Effector memory CD8-positive, alpha-beta T cell (primary cell): ENCODE data around the gene E4F1.

Experiments used
- ATAC-seq: fragments of 150-1000 bp; cut with Tn5 transposase; replicated peaks from 2 replicates; pipeline ENCODE4 v1.10.0; 2021; ENCODE audit warnings: mild to moderate bottlenecking, moderate library complexity
- DNase-seq, 3 experiments: peaks; one replicate each; pipeline ENCODE4 v3.0.0; 2021
- H3K27ac Mint-ChIP-seq, 2 donors: one replicate each; pipeline ENCODE4 v1.8.0; 2022; ENCODE audit warnings: mild to moderate bottlenecking in 2 of 2, mixed read lengths in 2 of 2, moderate library complexity in 2 of 2
- H3K27me3 Mint-ChIP-seq, 2 donors: one replicate each; pipeline ENCODE4 v1.8.0; 2022; ENCODE audit warnings: mixed read lengths in 2 of 2
- H3K36me3 Mint-ChIP-seq: one replicate; pipeline ENCODE4 v1.8.0; 2022; ENCODE audit warnings: mild to moderate bottlenecking, moderate library complexity, mixed read lengths; ENCODE audit not compliant: insufficient read depth
- H3K4me1 Mint-ChIP-seq, 2 donors: one replicate each; pipeline ENCODE4 v1.8.0; 2022; ENCODE audit warnings: low read depth in 2 of 2, mixed read lengths in 2 of 2
- H3K4me3 Mint-ChIP-seq, 2 donors: one replicate each; pipeline ENCODE4 v1.8.0; 2022; ENCODE audit warnings: mild to moderate bottlenecking in 2 of 2, mixed read lengths in 2 of 2, moderate library complexity in 2 of 2
- H3K9me3 Mint-ChIP-seq, 2 donors: one replicate each; pipeline ENCODE4 v1.8.0; 2022; ENCODE audit warnings: mixed read lengths in 2 of 2
- total RNA-seq, 9 experiments: gene quantifications; one replicate each; lab custom pipeline; 2026; lab: John Stamatoyannopoulos, UW

Gene E4F1
- 56.2 to 84.6 (median 73.2) reads per million in 9 experiments for total RNA-seq

GRCh38 chr16:2223221-2223941 is at the start of gene E4F1:
E4F1 (plus strand) TSS chr16:2223591; CDS start chr16:2223614, 23 bp downstream.
- DNase-seq: peak; percentile 96 to 99 (median 98)
- Mint-ChIP-seq H3K27ac (peak within 1 kb of the TSS; percentile 60 to 85), H3K4me3 (peak within 1 kb of the TSS; percentile 78 to 86), H3K4me1 (peaks cover 10 to 17% of the 10 kb centered on the region in 2 donors), H3K9me3 (no peaks in the 10 kb centered on the region), H3K27me3 (no peaks in the 10 kb centered on the region), H3K36me3 (peaks cover 18% of the 10 kb centered on the region)
- peak; percentile 96 for ATAC-seq

DNA sequence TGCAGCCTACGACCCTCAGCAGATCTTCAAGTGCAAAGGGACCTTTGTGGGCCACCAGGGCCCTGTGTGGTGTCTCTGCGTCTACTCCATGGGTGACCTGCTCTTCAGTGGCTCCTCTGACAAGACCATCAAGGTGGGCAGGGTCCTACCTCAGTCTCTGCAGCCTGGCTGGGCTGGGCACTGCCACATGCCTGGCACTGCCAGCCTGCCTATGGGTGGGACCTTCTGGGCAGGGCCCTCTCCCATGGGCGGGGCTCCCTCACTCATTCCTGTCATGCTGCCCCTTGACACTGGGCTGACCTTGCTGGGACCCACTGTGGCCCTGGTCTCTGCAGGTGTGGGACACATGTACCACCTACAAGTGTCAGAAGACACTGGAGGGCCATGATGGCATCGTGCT is 49.5 kb upstream of the E4F1 start:
- peak overlapping the region in 1 of 2 donors; percentile 49 for H3K27ac Mint-ChIP-seq
- DNase-seq (no peak), ATAC-seq (no peak)
- peaks cover 10% of the 10 kb centered on the region for H3K36me3 Mint-ChIP-seq
- no peaks in the 10 kb centered on the region for H3K27me3 Mint-ChIP-seq
- no peak overlapping the region for H3K4me3 Mint-ChIP-seq
- H3K4me1 Mint-ChIP-seq: peaks cover 0 to 1% of the 10 kb centered on the region in 2 donors
- H3K9me3 Mint-ChIP-seq: no peaks in the 10 kb centered on the region

GRCh38 chr16:2174396-2175131 is 48.8 kb upstream of the E4F1 start:
- no peak overlapping the region for H3K27ac Mint-ChIP-seq
- H3K9me3 Mint-ChIP-seq: no peaks in the 10 kb centered on the region
- peaks cover 0 to 1% of the 10 kb centered on the region in 2 donors for H3K4me1 Mint-ChIP-seq
- ATAC-seq (no peak), DNase-seq (no peak)
- H3K4me3 Mint-ChIP-seq: no peak overlapping the region
- no peaks in the 10 kb centered on the region for H3K27me3 Mint-ChIP-seq
- peaks cover 10% of the 10 kb centered on the region for H3K36me3 Mint-ChIP-seq

DNA sequence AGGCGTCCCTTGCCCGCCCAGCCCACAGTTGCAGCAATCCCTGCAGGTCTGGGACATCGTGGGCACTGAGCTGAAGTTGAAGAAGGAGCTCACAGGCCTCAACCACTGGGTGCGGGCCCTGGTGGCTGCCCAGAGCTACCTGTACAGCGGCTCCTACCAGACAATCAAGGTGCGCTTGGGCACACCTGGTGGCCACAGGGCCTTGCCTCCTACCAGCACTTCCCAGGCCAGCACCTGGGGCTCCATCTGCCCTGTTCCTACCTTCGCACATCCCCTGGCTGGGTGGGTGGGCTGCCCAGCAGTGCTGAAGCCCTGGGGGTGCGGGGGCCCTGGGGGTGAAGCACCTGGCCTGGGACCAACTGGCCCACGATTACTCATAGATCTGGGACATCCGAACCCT is 47.9 kb upstream of the E4F1 start:
- no peak for DNase-seq
- H3K36me3 Mint-ChIP-seq: peaks cover 10% of the 10 kb centered on the region
- no peaks in the 10 kb centered on the region for H3K9me3 Mint-ChIP-seq
- no peak for ATAC-seq
- no peak overlapping the region for H3K4me3 Mint-ChIP-seq
- peaks cover 0 to 1% of the 10 kb centered on the region in 2 donors for H3K4me1 Mint-ChIP-seq
- H3K27me3 Mint-ChIP-seq: no peaks in the 10 kb centered on the region
- H3K27ac Mint-ChIP-seq: no peak overlapping the region

DNA sequence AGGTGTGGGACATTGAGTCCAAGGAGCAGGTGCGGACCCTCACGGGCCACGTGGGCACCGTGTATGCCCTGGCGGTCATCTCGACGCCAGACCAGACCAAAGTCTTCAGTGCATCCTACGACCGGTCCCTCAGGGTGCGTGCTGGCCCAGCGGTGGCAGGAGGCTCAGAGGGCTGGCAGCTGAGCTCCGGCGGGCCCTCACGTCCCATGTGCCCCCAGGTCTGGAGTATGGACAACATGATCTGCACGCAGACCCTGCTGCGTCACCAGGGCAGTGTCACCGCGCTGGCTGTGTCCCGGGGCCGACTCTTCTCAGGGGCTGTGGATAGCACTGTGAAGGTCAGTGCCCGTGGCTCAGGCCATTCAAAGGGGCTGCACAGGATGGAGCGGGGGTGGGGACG is 47.3 kb upstream of the E4F1 start:
- Mint-ChIP-seq H3K27me3 (no peaks in the 10 kb centered on the region), H3K27ac (no peak overlapping the region), H3K4me3 (no peak overlapping the region), H3K4me1 (peaks cover 0 to 1% of the 10 kb centered on the region in 2 donors), H3K9me3 (no peaks in the 10 kb centered on the region), H3K36me3 (peaks cover 10% of the 10 kb centered on the region)
- no peak for ATAC-seq
- DNase-seq: no peak

DNA sequence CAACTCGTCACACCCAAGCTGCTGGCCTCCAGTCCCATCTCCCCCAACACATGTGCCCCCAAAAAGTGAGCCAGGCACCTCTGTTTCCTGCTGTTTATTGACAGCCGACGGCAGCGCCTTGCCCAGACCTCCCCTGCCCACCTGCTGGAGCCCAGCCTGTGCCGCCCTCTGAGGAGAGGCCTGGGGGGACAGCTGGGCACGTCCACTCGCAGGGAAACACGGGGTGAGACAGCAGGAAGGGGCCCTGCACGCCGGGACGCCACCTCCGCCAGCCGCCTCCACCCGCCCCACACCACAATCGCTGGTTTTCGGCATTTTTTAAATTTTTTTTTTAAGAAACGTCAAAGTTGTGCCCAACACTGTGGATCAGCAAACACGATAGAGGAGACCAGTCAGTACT is 46.3 kb upstream of the E4F1 start:
- H3K4me1 Mint-ChIP-seq: peaks cover under 1 to 4% of the 10 kb centered on the region in 2 donors
- no peak overlapping the region for H3K4me3 Mint-ChIP-seq
- no peaks in the 10 kb centered on the region for H3K9me3 Mint-ChIP-seq
- no peak for DNase-seq
- H3K27ac Mint-ChIP-seq: no peak overlapping the region
- no peak for ATAC-seq
- peaks cover 10% of the 10 kb centered on the region for H3K36me3 Mint-ChIP-seq
- no peaks in the 10 kb centered on the region for H3K27me3 Mint-ChIP-seq

GRCh38 chr16:2177561-2177960 is 45.8 kb upstream of the E4F1 start:
- no peaks in the 10 kb centered on the region for H3K27me3 Mint-ChIP-seq
- H3K27ac Mint-ChIP-seq: no peak overlapping the region
- peaks cover 5 to 9% of the 10 kb centered on the region in 2 donors for H3K4me1 Mint-ChIP-seq
- no peak for ATAC-seq
- no peak overlapping the region for H3K4me3 Mint-ChIP-seq
- H3K9me3 Mint-ChIP-seq: no peaks in the 10 kb centered on the region
- H3K36me3 Mint-ChIP-seq: peaks cover 10% of the 10 kb centered on the region
- no peak for DNase-seq

DNA sequence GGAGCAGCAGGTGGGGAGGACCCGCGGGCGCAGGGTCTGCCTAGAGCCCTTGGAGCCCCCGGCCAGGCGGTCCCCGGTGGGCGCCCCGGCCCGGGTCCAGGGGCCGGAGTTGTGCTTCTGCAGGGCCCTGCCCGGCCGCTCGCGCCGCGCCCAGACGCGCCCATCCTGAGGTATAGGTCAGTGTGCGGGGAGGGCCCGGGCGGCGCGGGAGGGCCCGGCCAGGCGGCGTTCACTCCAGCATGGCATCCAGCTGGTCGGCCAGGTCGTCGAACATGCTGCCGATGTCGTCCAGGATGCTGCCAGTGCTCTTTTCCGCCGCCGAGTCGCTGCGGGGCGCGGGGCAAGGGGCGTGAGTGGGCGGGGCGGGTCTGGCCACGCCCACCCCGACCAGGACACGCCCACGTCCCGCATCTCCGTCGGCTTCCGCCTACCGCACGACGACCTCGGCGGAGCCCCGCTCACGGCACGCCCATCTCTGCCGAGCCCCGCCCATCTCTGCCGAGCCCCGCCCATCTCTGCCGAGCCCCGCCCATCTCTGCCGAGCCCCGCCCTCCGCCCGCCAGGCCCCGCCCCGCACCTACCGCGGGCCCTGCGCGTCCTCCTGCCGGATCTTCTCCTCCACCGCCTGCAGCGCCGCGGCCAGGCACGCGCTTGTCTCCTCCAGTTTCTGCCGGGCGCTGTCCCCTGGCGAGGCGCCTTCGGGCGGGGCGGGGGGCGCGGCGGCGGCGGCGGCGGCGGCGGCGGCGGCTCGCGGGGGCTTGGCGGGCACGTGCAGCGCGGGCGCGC is 44.9 kb upstream of the E4F1 start:
- H3K4me3 Mint-ChIP-seq: no peak overlapping the region
- peaks cover 10% of the 10 kb centered on the region for H3K36me3 Mint-ChIP-seq
- ATAC-seq (peak; percentile 79), DNase-seq (peak; percentile 19 to 30 (median 25))
- H3K9me3 Mint-ChIP-seq: no peaks in the 10 kb centered on the region
- H3K4me1 Mint-ChIP-seq: peaks cover 5 to 9% of the 10 kb centered on the region in 2 donors
- no peak overlapping the region for H3K27ac Mint-ChIP-seq
- no peaks in the 10 kb centered on the region for H3K27me3 Mint-ChIP-seq

DNA sequence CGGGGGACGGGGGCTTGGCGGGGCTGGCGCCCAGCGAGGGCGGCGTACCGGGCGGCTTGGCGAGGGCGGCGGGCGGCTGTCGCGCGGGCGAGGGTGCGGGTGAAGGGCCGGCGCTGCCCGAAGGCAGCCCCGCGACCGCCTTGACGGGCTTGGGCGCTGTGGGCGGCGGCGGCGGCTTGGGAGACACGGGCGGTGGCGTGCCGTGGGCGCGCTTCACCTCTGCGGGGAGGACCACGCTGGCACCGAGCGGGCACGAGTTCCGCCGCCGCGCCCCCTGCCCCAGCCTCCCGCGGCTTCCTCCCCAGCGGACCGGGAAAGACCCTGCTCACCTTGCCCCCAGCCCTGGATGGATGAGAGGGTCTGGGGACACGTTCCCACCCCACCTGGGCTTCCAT is 44.3 kb upstream of the E4F1 start:
- Mint-ChIP-seq H3K27me3 (no peaks in the 10 kb centered on the region), H3K36me3 (peaks cover 6% of the 10 kb centered on the region), H3K4me1 (peaks cover 5 to 8% of the 10 kb centered on the region in 2 donors), H3K27ac (no peak overlapping the region), H3K4me3 (no peak overlapping the region), H3K9me3 (no peaks in the 10 kb centered on the region)
- peak; percentile 5 for ATAC-seq
- DNase-seq: no peak

- H3K27ac Mint-ChIP-seq: no peak overlapping the region
These were observed 43.8 kb upstream of the E4F1 start for GRCh38 chr16:2179576-2179975.

GRCh38 chr16:2180461-2180860 is 42.9 kb upstream of the E4F1 start:
- ATAC-seq: no peak
- Mint-ChIP-seq H3K36me3 (peaks cover 6% of the 10 kb centered on the region), H3K27ac (no peak overlapping the region), H3K4me3 (no peak overlapping the region), H3K9me3 (no peaks in the 10 kb centered on the region), H3K4me1 (peaks cover 5 to 8% of the 10 kb centered on the region in 2 donors), H3K27me3 (no peaks in the 10 kb centered on the region)
- DNase-seq: no peak

More at GRCh38 chr16:2179576-2179975, 43.8 kb upstream of the E4F1 start:
- Mint-ChIP-seq H3K9me3 (no peaks in the 10 kb centered on the region), H3K4me3 (no peak overlapping the region), H3K36me3 (peaks cover 6% of the 10 kb centered on the region), H3K27me3 (no peaks in the 10 kb centered on the region), H3K4me1 (peaks cover 5 to 8% of the 10 kb centered on the region in 2 donors)
- DNase-seq: no peak
- no peak for ATAC-seq

DNA sequence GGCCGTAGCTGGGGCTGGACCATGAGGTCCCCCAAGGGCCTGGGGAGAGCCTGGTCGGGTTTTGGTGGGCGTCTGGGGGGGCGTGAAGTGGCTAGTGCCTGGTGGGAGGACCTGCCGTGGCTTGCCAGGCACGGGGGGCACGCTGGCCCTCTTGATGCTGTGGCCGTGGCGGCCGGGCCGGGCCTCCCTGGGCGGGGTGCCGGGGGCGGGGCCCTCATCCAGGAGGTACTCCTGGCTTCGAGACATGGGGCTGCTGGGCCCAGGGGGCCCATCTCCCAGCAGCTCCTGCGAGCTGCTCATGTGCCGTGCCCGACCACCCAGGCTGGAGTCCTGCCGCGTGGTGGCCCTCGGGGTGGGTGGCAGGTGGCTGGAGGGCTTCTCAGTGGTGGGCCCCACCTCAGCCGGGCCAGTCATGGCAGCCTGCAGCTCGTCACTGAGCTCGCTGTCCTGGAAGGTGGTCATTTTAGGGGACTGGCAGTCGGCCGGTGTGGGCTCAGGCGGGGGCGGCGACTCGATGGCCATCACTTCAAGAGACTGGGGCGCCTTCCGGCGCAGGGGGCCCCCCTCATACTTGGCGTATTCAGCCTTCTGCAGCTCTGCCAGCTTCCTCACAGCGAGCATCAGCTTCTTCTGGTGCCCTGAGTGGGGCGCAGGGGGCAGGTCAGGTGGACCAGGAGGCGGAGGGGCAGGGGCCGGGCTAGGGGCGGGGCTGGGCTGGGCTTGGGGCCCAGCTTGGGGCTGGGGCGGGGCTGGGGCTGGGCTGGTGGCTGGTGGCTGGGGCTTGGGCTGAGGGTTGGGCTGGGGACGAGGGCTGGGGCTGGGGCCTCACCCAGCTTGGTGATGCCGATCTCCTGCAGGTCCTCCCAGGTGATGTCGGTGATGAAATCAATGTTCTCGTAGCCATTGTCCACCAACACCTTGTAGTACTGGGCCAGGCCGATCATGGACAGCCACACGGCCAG is 42.1 kb upstream of the E4F1 start:
- DNase-seq (no peak), ATAC-seq (no peak)
- Mint-ChIP-seq H3K27me3 (no peaks in the 10 kb centered on the region), H3K27ac (no peak overlapping the region), H3K9me3 (no peaks in the 10 kb centered on the region), H3K4me1 (peaks cover 5 to 8% of the 10 kb centered on the region in 2 donors), H3K4me3 (no peak overlapping the region), H3K36me3 (peaks cover 2% of the 10 kb centered on the region)
